ENCODE measurements around the gene CPN2.

DNA sequence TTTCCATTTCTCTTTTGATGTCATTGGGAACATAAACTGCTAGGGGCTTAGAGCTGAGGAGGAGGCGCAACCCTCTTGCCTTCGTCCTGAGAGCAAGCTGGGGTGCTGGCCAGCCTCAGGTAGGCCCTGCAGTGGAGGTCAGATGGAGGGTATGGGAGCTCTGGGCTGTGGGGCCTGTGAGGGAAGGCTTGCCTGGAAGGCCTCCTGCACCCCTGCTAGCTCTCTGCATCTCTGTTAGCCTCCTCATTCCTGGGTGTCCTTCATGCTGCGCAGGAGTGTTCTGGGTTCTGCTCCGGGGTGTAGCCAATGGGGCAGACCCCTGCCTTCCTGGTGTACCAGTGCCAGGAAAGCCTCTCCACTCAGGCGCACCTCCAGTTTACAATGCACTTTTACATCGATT is 36.1 kb upstream of the CPN2 start:
- TF ChIP-seq POLR2A (IDR thresholded peaks at IDR 0.05), result no peak
- TF ChIP-seq CTCF (IDR thresholded peaks at IDR 0.05), result no peak

Measured in testis (tissue), 2 donors.